Activated T-cell treated with anti-CD3 and anti-CD28 coated beads for 48 hours (primary cell): ENCODE measurements around the gene CNTD1.
"Not testable (repeated sequence)": the region's sequence is repeated elsewhere in the genome, so short reads cannot be mapped to it uniquely, and the experiment has no call there.

ENCODE experiments used
- DNase-seq: peaks from one replicate; pipeline ENCODE4 v3.0.0-alpha.2; 2020; ENCODE audit warnings: low read depth

Gene CNTD1

GRCh38 chr17:42798383-42799380 lies at the start of gene CNTD1, which contains the start of gene COA3:
TSS of gene CNTD1 (plus strand) at chr17:42798861. CDS start at chr17:42799068, 207 bp downstream.
TSS of gene COA3 (minus strand) at chr17:42798704. CDS start at chr17:42798681, 23 bp downstream.
- DNase-seq, result peak; percentile 82

DNA sequence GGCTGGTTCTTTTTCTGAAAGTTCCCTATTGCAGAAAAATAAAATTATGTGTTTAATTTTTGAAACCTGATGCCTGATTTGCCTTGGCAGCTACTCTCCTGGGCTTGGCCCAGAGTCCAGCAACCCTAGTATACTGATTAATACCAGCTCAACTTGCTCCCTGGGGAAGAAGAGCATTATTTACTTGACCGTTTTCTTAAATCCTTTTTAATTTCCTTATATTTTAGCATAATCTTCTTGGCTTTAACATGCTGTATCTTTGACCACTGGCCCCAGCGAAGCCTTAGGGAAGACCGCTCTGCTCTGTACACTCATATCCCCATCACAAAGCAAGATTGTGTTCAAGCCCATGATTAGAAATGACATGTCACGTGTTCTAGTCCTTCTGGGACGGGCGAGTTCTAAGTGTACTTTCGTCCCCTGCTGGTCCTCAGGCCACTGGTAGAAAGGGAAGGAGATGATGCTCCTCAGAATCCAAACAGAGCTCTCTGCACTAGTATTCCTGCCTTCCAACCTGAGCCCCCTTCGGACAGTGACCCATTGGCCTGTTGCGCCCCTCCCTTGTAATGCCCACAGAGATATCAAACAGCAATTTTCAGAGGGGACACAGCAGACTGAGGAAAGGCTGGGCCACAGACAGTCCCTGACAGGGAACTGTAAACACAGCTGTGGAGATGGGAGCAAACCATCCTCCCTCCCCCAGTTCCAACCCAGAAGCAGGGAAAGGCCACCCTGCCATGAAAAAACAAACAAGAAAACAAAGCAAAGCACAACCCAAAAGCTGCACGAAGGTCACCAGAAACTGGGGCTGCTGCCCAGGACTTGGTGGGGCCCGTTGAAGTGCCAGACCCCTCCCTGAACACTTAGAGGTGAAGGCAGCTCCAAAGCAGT lies 49.5 kb upstream of the CNTD1 start:
- no peak for DNase-seq

- no peak for DNase-seq
These were observed 47.8 kb upstream of the CNTD1 start for GRCh38 chr17:42750739-42751344.

- DNase-seq, result no peak
These were observed 47.0 kb upstream of the CNTD1 start for GRCh38 chr17:42751628-42752027.

GRCh38 chr17:42754782-42755181 lies 43.9 kb upstream of the CNTD1 start:
- no peak for DNase-seq

DNA sequence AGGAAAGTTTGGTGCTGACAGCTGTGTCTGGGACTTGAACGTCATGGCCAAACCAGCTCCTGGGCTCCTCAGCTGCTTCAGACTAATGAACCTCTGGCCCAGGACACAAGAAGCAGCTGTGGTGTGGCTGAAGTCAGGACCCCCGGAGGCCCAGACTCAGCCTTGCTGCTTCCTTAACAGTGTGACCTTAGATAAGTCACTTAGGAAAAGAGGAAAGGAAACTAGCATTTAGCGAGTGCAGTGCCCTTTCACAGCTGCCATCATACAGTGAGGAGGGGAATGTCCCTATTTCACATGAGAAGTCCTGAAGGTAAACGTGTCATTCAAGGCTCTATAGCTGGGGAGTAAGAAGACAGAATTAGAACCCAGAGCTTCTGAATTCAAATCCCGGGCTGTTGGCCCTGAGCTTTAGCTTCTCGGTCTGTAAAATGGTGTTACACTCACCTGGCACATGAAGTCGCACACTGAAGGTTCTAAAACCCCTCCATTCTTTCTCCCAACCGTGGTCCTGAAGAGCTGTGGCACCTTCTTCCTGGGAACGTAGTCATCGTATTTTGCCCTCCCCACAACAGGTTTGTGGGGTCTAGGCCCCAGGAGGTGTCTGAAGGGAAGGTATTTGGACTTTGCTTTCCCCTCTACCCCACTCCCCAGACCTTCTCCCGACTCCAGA lies 38.5 kb upstream of the CNTD1 start:
- DNase-seq, result no peak

GRCh38 chr17:42760652-42761581 lies 37.7 kb upstream of the CNTD1 start, which contains the start of gene RAMP2:
TSS of gene RAMP2 (plus strand) at chr17:42761227. CDS start at chr17:42761262, 35 bp downstream.
- DNase-seq, result no peak

- no peak for DNase-seq
These were observed 37.0 kb upstream of the CNTD1 start for GRCh38 chr17:42761638-42762037.

DNA sequence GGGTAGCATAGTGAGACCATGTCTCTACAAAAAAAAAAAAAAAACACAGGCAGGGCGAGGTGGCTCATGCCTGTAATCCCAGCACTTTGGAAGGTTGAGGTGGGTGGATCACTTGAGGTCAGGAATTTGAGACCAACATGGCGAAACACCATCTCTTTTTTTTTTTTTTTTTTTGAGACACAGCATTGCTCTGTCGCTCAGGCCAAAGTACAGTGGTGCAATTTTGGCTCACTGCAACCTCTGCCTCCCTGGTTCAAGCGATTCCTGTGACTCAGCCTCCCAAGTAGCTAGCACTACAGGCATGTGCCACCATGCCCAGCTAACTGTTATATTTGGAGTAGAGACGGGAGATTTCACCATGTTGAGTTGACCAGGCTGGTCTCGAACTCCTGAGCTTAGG lies 32.5 kb upstream of the CNTD1 start:
- DNase-seq, result no peak

DNA sequence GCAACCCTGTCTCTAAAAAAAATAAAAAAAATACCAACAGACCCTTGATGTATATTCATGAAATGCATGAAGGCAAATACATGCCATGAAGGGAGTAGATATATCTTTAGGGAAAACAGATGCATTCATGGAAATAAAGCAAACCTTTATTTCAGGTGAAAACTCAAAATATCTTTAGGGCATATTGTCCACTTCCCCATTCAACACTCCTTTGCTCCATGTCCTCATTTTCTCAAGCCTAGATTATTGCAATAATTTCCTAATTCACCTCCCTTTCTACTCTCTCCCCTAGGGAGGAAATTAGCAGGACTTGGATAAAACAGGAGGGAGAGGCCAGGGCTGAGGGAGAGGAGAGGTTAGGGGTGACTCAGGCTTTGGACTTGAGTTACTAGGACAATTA lies 31.1 kb upstream of the CNTD1 start:
- no peak for DNase-seq

DNA sequence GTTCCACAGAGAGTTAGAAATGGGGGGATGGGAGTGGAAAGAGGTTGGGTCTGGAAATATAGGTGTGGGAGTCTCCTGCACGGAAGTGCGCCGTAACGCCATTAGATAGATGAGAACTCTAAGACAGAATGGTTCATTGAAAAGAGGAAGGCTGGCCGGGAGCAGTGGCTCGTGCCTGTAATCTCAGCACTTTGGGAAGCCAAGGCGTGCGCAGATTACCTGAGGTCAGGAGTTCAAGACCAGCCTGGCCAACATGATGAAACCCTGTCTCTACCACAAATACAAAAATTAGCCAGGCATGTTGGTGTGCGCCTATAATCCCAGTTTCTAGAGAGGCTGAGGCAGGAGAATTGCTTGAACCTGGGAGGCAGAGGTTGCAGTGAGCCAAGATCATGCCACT lies 30.7 kb upstream of the CNTD1 start:
- DNase-seq, result not testable (repeated sequence)

- DNase-seq, result not testable (repeated sequence)
These were observed 28.7 kb upstream of the CNTD1 start for GRCh38 chr17:42769964-42770363.

- no peak for DNase-seq
These were observed 25.7 kb upstream of the CNTD1 start for GRCh38 chr17:42772945-42773289.

- peak; percentile 67 for DNase-seq
These were observed 25.2 kb upstream of the CNTD1 start, which contains the start of gene VPS25 for GRCh38 chr17:42773290-42774035. TSS of gene VPS25 (plus strand) at chr17:42773449. CDS start at chr17:42773476, 27 bp downstream.

GRCh38 chr17:42774066-42774745 lies 24.5 kb upstream of the CNTD1 start:
- no peak for DNase-seq

DNA sequence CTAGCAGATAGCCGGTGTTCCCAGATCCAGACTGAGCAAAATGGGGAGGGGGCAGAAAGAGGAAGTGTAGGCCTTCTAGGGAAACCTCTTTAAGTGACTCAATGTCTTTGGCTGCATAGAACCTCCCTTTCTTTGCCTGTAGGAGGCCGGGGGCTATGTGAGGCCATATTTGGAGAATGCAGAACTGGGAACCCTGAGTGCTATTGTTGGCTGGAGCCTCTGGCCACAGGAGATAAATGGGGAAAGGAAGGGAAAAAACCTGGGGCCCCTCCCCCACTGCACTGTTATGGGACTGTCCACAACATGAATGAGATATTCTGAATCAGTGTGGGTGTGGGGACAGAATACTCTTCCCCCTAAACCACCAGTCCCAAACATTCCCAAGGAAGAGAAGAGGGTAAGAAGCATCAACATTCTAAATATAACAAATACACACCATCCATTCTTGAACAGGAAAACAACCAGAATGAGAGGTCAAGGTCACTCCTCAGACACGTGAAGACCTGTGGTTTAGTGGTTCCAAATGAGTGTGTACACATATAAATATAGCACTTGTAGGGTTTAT lies 23.0 kb upstream of the CNTD1 start:
- DNase-seq, result no peak

GRCh38 chr17:42778570-42778969 lies 20.1 kb upstream of the CNTD1 start:
- no peak for DNase-seq

DNA sequence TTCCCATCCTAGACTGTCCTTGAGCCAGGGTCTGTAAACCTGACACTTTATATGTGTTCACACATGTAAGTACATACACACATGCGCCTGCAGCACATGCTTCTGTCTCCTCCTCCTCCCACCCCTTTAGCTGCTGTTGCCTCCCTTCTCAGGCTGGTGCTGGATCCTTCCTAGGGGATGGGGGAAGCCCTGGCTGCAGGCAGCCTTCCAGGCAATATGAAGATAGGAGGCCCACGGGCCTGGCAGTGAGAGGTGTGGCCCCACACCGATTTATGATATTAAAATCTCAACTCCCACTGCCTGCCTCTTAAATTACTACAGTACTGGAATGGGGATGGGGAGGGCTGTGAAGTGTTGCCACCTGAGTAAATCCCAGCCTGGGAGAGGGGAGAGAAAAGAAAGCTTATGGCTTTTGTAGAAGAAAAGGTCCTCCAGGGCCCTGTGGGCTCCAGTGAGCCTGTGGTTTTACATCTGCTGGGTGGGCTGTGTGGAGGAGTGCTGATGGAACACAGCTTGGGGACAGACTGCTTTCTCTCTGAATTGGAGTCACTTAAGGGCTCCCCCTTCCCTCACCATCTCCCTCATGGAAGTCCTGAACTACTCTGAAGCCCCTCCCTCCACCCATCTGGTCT lies 19.2 kb upstream of the CNTD1 start:
- DNase-seq, result no peak
